ENCODE data around the gene ADGRL1.

DNA sequence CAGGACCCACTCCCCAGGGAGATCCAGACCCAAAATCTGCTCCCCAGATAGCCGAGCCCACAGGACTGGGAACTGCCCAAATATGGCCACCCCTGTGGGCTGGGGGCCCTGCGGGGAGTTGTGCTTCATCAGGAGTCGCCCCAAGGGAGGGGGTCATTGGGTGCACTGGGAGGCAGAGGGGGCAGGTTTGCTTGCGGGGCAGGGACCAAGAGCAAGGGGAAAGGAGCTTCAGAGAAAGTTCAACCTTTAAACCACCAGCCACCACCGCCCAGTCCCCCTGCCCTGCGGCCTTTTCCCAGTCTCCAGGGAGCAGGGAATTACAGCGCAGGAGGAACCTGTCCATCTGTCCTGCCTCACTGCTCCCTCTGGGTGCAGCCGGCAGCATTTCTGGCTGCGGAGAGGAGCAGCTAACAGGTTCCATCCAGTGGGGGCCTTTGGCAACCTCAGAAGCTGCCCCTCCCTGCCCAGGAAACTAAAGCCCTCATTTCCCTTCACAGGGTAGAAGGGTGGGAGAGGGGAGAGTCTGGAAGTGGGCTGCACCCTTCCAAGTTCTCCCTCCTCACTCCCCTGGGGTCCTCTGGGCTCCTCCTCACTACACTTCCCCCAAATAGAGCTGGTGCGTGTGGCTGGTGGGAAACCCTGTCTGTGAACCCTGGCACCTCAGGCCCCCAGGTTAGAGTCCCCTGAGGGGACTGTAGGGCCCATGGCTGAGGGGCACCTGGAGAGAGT is 55.8 kb downstream of the ADGRL1 start:
- TF ChIP-seq CTCF (conservative IDR thresholded peaks at IDR 0.05 in 1 of 2, IDR thresholded peaks at IDR 0.05 in 1 of 2; ENCODE audit: low read depth in 1 of 2, low read length in 2 of 2): peak in 1 of 2 donors; percentile 6
- no peak for TF ChIP-seq EZH2 (IDR thresholded peaks at IDR 0.05; ENCODE audit: low read length, missing control alignments)
